HG03097 (cell line): ENCODE measurements around the gene KRTAP4-12.
"Not testable (repeated sequence)": the region's sequence is repeated elsewhere in the genome, so short reads cannot be mapped to it uniquely, and the experiment has no call there.

ENCODE experiments used
- ATAC-seq: cut with Tn5 transposase; IDR thresholded peaks from one replicate; pipeline ENCODE4 v1.9.1; 2021; ENCODE audit not compliant: unreplicated experiment, low FRiP score

Gene KRTAP4-12

DNA sequence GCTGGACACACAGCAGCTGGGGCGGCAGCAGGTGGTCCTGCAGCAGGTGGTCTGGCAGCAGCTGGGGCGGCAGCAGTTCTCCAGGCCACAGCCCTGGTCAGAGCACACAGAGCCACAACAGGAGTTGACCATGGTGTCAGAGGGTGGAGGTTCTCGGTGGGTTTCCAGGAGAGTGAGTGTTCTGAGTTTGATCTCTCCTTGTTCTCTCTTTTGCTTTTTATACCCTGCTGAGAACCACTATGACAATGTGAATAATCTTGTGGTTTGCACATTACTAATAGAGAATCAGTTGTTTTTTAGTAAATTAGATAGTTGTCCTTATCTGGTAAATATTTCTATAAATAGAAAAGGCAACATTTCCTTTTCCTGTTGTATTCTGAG, at the start of gene KRTAP4-12:
Gene KRTAP4-12, minus strand, starts transcription at position 192 of the 381 bp plus-strand sequence. Its CDS starts 60 bp downstream, at position 132.
- ATAC-seq = not testable (repeated sequence)

GRCh38 chr17:41171886-41172285, 47.9 kb upstream of the KRTAP4-12 start:
- ATAC-seq = no peak

DNA sequence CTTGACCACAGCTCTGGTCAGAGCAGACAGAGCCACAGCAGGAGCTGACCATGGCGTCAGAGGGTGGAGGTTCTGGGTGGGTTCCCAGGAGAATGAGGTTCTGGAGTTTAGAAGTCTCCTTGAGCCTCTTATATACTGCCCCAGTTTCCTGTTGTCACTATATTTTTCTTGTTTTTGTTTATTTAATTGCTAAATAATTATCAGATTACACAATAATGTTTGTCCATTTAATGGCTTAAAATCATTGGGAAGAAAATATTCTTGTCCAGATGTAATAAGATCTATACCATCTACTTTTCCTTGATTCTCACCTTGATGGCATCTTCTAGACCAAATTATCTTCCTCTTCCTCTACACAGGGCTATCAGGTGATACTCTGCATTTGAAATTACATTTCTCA, 44.1 kb upstream of the KRTAP4-12 start, which contains the start of gene KRTAP4-3:
Gene KRTAP4-3, minus strand, starts transcription at position 101 of the 400 bp plus-strand sequence. Its CDS starts 49 bp downstream, at position 52.
- no peak for ATAC-seq

DNA sequence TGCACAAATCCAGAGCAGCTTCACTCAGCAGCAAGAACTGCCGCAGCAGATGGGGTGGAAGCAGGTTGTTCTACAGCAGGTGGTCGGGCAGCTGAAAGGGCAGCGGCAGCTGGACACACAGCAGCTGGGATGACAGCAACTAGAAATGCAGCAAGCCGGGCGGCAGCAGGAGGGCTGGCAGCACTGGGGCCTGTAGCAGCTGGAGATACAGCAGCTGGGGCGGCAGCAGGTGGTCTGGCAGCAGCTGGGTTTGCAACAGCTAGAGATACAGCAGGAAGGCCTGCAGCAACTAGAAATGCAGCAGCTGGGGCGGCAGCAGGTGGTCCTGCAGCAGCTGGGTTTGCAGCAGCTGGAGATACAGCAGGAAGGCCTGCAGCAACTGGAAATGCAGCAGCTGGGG, 43.6 kb upstream of the KRTAP4-12 start:
- no peak for ATAC-seq

DNA sequence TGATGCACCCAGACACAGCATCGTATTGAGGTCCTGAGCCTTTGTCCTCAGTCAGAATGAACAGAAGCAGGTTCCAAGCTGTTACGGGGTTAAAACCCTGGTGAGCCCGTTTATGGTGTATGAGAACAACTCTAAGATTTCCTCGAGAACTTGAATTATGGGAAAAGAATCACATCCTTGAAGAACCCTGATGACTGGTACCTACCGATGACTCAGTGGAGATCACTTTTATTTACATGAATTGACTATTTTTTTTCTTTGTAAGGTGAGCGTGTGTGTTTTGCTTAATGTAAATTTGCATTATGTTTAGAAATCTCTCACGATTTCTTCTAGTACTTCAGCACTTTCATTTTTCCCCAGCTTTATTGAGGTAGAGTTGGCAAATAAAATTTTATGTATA, 39.8 kb upstream of the KRTAP4-12 start:
- ATAC-seq = no peak

- ATAC-seq = no peak
Measured at GRCh38 chr17:41160648-41161047, 36.7 kb upstream of the KRTAP4-12 start, which contains the start of gene KRTAP4-4. TSS of gene KRTAP4-4 (minus strand) at chr17:41160748. CDS start at chr17:41160691, 57 bp downstream.

DNA sequence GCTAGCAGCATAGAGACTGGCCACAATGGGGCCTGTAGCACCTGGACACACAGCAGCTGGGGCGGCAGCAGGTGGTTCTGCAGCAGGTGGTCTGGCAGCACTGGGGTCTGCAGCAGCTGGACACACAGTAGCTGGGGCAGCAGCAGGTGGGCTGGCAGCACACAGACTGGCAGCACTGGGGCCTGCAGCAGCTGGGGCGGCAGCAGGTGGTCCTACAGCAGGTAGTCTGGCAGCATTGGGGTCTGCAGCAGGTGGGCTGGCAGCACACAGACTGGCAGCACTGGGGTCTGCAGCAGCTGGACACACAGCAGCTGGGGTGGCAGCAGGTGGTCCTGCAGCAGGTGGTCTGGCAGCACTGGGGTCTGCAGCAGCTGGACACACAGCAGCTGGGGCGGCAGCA, 36.2 kb upstream of the KRTAP4-12 start:
- not testable (repeated sequence) for ATAC-seq

DNA sequence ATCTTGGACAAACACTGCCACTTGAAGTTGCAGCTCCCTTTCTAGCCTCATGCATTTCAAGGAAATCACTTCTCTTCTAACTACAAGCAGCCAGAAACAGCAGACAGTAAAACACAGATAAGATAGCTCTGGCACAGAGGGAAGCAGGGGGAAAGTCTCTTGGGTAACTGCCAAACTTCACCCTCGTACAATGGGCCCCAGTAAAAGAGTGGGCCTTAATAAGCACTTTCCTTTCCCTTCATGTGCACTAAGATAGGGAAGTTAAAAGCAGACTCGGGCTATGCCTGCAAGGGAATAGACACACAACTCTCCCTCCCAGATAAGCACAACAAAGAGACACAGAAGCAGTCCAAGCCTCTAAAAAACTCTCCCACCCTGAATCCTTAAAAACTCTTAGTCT, 29.9 kb upstream of the KRTAP4-12 start:
- ATAC-seq = no peak

DNA sequence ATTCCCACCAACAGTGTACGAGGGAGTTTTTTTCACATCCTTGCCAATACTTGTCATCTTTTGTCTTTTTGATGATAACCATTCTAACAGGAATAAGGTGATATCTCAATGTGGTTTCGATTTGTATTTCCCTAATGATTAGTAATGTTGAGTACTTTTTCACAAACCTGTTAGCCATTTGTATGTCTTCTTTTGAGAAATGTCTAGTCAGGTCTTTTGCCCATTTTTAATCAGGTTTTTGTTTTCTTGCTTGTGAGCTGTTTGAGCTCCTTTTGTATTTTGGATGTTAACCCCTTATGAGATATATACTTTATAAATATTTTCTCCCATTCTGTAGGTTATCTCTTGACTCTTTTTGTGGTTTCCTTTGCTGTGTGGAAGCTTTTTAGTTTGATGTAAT, 27.5 kb upstream of the KRTAP4-12 start:
- no peak for ATAC-seq

- ATAC-seq = no peak
Measured at GRCh38 chr17:41150026-41150425, 26.0 kb upstream of the KRTAP4-12 start.

DNA sequence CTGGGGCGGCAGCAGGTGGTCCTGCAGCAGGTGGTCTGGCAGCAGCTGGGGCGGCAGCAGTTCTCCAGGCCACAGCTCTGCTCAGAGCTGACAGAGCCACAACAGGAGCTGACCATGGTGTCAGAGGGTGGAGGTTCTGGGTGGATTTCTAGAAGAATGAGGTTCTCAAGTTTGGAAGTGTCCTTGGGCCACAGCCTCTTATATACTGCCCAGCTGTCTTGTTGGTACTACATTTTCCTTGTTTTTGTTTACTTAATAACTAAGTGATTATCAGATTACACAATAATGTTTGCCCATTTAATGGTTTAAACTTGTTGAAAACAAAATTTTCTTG, 25.6 kb upstream of the KRTAP4-12 start, which contains the start of gene KRTAP4-5:
Gene KRTAP4-5, minus strand, starts transcription at position 174 of the 334 bp plus-strand sequence. Its CDS starts 58 bp downstream, at position 116.
- ATAC-seq = no peak

GRCh38 chr17:41148971-41149651, 25.1 kb upstream of the KRTAP4-12 start:
- not testable (repeated sequence) for ATAC-seq

- ATAC-seq = no peak
Measured at GRCh38 chr17:41147531-41148204, 23.7 kb upstream of the KRTAP4-12 start.

GRCh38 chr17:41145261-41145660, 21.3 kb upstream of the KRTAP4-12 start:
- ATAC-seq = no peak

GRCh38 chr17:41144846-41145245, 20.9 kb upstream of the KRTAP4-12 start:
- ATAC-seq = no peak

DNA sequence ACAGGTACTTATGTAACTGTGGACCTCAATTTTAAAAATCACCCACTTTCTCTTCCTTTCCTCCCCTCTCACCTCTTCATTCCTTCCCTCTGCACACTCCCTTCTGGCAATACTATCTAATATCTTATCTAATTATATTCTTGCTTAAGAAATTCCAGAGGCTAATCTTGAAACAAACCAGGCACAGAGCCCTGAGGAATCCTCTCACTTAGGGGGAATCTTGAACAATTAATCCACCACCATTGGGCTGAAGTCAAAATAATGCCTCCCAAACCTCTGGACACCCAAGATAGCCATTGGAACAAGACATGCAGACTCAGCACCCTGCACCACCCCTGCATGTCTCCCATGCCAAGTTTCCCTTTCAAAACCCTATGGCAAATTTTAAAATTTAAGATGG, 17.4 kb upstream of the KRTAP4-12 start:
- ATAC-seq = no peak

GRCh38 chr17:41140360-41141131, 16.6 kb upstream of the KRTAP4-12 start, which contains the start of gene KRTAP4-6:
TSS of gene KRTAP4-6 (minus strand) at chr17:41140544. CDS start at chr17:41140487, 57 bp downstream.
- ATAC-seq = no peak

GRCh38 chr17:41139865-41140264, 15.9 kb upstream of the KRTAP4-12 start:
- not testable (repeated sequence) for ATAC-seq

GRCh38 chr17:41133880-41134735, 10.1 kb upstream of the KRTAP4-12 start:
- ATAC-seq = no peak

DNA sequence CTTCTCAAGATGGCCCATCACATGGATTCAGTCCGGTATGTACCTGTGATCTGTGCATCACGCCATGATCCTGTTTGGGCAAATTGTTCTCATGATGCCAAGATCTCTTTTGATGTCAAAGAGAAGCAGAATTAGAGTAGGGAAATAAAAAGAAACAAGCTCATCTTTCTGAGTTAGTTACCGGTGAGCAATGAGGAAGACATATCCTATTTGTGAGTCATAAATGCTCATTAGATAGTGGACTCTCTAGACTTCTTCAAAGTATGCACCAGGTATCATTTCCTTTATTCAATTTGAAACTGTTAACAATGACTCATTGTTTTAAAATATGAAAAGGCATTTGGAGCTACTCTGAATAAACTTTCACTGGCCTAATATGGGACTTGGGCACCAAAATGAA, 8.0 kb upstream of the KRTAP4-12 start:
- ATAC-seq = no peak
